HEK293T (cell line): ENCODE data around the gene DNMT1.

Experiments used
- ARNT ChIP-seq: fragments of 450-650 bp; IDR thresholded peaks from 2 replicates; pipeline ENCODE4 v1.6.1; 2017; ENCODE audit warnings: mild to moderate bottlenecking
- BHLHE40 ChIP-seq: fragments of 450-650 bp; IDR thresholded peaks from 2 replicates; pipeline ENCODE4 v1.6.1; 2016; ENCODE audit warnings: mild to moderate bottlenecking, moderate library complexity, borderline replicate concordance
- CTBP1 ChIP-seq: fragments of 450-650 bp; IDR thresholded peaks from 2 replicates; pipeline ENCODE4 v1.6.1; 2016; ENCODE audit warnings: borderline replicate concordance
- ELF4 ChIP-seq: fragments of 450-650 bp; IDR thresholded peaks from 2 replicates; pipeline ENCODE4 v1.6.1; 2017; ENCODE audit warnings: antibody characterized with exemption
- FOXA1 ChIP-seq: fragments of 450-650 bp; IDR thresholded peaks from 2 replicates; pipeline ENCODE4 v1.6.1; 2016; ENCODE audit warnings: mild to moderate bottlenecking
- HDGF ChIP-seq: fragments of 450-650 bp; IDR thresholded peaks from 2 replicates; pipeline ENCODE4 v1.6.1; 2017; ENCODE audit warnings: antibody characterized with exemption, borderline replicate concordance
- L3MBTL2 ChIP-seq: fragments of 450-650 bp; conservative IDR thresholded peaks from 2 replicates; pipeline ENCODE4 v1.6.1; 2016; ENCODE audit warnings: mild to moderate bottlenecking
- LEF1 ChIP-seq: fragments of 450-650 bp; IDR thresholded peaks from 2 replicates; pipeline ENCODE4 v1.6.1; 2017; ENCODE audit warnings: mild to moderate bottlenecking, borderline replicate concordance
- NFRKB ChIP-seq: fragments of 450-650 bp; IDR thresholded peaks from 2 replicates; pipeline ENCODE4 v1.6.1; 2016; ENCODE audit warnings: mild to moderate bottlenecking, moderate library complexity
- PKNOX1 ChIP-seq: fragments of 450-650 bp; IDR thresholded peaks from 2 replicates; pipeline ENCODE4 v1.6.1; 2016
- SP1 ChIP-seq: fragments of 450-650 bp; IDR thresholded peaks from 2 replicates; pipeline ENCODE4 v1.6.1; 2017
- SUZ12 ChIP-seq: fragments of 450-650 bp; IDR thresholded peaks from 2 replicates; pipeline ENCODE4 v1.6.1; 2016; ENCODE audit warnings: mild to moderate bottlenecking
- TARDBP ChIP-seq: fragments of 450-650 bp; IDR thresholded peaks from 2 replicates; pipeline ENCODE4 v1.6.1; 2016

- TF ChIP-seq SUZ12 (no peak), SP1 (no peak), TARDBP (no peak), FOXA1 (no peak), BHLHE40 (no peak), CTBP1 (no peak), NFRKB (no peak), LEF1 (no peak), PKNOX1 (no peak), ELF4 (no peak), HDGF (no peak), ARNT (no peak), L3MBTL2 (no peak)
Observed at GRCh38 chr19:10168386-10168948, 26.3 kb downstream of the DNMT1 start.
